GM18505 (cell line): ENCODE data around the gene NEO1.

Experiments used
- ATAC-seq: cut with Tn5 transposase; IDR thresholded peaks from one replicate; pipeline ENCODE4 v1.9.1; 2021; ENCODE audit not compliant: unreplicated experiment
- POLR2A ChIP-seq: IDR thresholded peaks from 4 replicates; pipeline ENCODE4 v1.6.1; 2011; ENCODE audit warnings: borderline replicate concordance; ENCODE audit not compliant: insufficient read depth, insufficient read length; ENCODE audit errors: extremely low read depth

NEO1 gene

GRCh38 chr15:73078291-73078690 lies 26.0 kb downstream of the NEO1 start:
- ATAC-seq, result no peak
- TF ChIP-seq POLR2A, result no peak

- no peak for ATAC-seq
- no peak for TF ChIP-seq POLR2A
Measured at GRCh38 chr15:73078722-73079121, 26.5 kb downstream of the NEO1 start.

DNA sequence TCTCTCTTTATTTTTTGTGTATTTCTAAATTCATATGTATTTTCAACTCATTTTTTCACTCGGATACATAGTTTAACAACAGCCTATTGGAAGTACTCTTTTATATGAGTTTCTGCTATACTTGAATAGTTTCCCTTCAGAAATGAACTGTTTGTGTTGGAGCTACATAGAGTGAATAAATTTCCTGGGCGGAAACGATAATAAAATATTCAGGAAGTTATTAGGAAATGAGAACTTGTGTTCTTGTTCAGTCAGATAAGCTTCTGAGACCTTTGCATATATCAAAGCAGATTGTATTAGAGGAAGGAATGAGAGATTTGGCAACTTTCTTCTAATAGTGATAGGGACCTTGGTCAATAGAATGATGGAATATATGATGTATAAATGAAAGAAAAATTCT lies 27.3 kb downstream of the NEO1 start:
- no peak for TF ChIP-seq POLR2A
- no peak for ATAC-seq

DNA sequence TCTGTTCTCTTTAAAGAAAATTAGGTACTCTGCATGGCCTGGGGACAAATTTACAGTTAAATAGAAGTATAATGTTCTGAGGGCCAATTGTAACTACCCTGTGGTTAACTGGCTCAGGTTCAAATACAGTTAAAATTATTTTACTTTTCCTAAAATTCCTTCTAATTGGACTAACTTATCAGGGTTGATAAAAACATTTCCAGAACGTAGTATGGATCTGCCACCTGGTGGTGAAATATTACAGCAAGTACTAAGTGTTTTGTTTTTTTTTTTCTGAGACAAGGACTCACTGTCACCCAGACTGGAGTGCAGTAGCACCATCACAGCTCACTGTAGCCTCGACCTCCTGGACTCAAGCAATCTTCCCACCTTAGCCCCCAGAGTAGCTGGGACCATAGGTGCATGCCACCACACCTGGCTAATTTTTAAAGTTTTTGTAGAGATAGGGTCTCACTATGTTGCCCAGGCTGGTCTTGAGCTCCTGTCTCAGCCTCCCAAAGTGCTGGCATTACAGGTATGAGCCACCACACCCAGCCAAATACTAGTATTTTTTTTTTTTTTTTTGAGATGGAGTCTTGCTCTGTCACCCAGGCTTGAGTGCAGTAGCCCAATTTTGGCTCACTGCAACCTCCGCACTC lies 29.2 kb downstream of the NEO1 start:
- no peak for TF ChIP-seq POLR2A
- no peak for ATAC-seq

DNA sequence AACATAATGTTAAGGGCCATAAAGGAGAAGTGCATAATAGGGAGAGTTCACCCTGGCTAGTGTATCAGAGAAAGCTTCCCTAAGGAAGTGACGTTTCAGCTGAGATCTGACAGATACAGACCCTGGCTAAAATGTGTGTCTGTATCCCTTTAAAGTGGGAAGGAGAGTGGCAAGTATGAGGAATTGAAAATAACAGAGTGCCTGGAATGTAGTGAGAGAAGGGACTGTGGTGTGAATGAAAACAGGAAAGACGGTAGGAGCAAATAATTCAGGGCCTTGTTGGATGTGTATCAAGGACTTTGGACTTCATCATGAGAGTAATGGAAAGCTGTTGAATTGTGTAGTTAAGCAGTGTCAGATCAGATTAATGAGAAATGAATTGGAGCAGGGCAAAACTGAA lies 30.5 kb downstream of the NEO1 start:
- no peak for TF ChIP-seq POLR2A
- ATAC-seq, result no peak

DNA sequence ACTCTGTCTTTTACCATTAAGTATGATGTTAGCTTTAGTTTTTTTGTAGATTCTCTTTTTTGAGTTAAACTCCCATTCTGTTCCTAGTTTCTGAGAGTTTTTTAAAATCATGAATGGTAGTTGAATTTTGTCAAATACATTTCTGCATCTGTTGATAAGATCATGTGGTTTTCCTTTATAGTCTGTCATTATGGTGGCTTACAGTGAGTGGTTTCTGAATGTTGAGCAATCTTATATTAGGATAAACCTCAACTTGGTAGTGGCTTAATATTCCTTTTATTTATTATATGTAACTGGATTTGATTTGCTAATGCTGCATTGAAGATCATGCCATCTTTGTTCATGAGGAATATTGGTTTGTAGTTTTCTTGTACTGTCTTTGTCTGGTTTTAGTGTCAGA lies 34.8 kb downstream of the NEO1 start:
- TF ChIP-seq POLR2A, result no peak
- no peak for ATAC-seq

GRCh38 chr15:73105064-73105463 lies 52.8 kb downstream of the NEO1 start:
- no peak for TF ChIP-seq POLR2A
- no peak for ATAC-seq

DNA sequence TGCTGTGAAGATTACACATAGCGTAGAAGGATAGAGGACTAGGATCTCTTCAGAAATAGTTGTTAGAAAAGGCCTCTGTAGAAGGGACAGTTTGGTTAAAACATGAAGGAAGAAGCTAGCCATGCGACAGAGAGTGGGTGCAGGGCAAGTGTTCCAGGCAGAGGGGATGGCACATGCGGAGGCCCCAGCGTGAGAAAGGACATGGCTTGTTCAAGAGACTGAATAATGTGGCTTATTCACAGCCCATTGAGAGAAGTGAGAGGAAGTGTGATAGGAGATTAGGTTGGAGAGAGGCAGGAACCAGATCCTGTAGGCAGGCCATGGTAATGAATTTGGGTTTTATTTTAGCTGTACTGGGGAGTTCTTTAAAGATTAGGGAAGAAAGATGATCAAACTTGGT lies 56.4 kb downstream of the NEO1 start:
- ATAC-seq, result no peak
- TF ChIP-seq POLR2A, result no peak

DNA sequence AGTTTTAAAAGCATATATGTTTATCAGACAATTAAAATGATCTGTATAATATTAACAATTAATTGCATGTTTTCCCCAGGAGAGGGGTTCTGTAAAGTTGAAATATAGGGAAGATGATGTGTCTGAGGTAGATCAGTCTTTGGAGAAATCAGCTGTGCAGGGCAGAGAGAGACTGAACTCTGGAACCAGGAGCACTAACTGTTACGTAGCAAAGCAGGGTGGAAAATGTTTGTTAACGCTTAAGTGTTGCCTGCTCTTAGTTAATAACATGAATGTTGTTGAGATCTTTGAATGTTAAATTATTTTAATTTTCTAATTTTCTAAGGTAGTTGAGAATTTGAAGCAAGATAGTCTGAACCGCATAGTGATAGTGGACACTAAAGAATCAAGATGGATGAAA lies 57.5 kb downstream of the NEO1 start:
- TF ChIP-seq POLR2A, result no peak
- ATAC-seq, result no peak

DNA sequence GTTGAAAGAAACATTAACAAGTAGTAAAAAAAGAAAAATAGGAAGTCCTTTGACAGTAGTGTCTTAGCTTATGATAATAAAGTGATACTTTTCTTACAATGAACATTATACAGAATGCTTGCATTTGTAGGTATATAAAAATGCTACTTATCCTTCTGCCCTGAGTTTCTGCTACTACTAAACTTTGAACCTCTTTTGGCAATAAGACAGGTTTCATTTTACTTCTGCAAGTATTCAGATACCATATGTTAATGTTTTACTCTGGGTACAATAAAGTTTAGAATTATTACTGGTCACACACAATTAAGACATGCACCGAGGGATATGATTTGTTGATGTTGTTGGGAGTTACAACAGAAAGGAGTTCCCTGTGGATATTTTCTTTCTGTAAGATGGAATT lies 57.9 kb downstream of the NEO1 start:
- no peak for TF ChIP-seq POLR2A
- no peak for ATAC-seq

- no peak for TF ChIP-seq POLR2A
- no peak for ATAC-seq
Measured at GRCh38 chr15:73114064-73114463, 61.8 kb downstream of the NEO1 start.

GRCh38 chr15:73116164-73116563 lies 63.9 kb downstream of the NEO1 start:
- no peak for TF ChIP-seq POLR2A
- no peak for ATAC-seq

GRCh38 chr15:73118055-73118454 lies 65.8 kb downstream of the NEO1 start:
- no peak for TF ChIP-seq POLR2A
- no peak for ATAC-seq

DNA sequence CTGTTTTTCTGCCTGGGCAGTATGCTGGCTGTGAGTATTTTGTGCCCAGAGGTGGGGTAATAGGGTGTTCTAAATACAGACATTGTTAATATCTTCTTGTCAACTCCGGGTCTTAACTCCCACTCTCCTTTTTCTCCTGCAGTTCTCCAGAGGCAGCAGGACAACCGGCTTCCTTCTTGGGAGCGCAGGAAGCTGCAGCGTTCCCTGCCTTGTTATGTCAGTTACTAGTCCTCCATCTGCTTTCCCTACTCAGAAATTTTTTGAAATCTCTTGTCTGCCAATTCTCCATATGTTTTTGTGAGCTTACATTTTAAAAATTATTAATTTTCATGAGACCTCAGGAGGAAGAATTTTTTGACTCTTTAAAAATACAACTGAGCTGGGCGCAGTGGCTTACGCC lies 67.2 kb downstream of the NEO1 start:
- no peak for TF ChIP-seq POLR2A

GRCh38 chr15:73120269-73120668 lies 68.0 kb downstream of the NEO1 start:
- no peak for TF ChIP-seq POLR2A
- ATAC-seq, result no peak

More for the DNA sequence above, 67.2 kb downstream of the NEO1 start:
- no peak for ATAC-seq
